CMK (cell line): ENCODE measurements around the gene RAPGEF6.

Experiments
- DNase-seq: peaks from one replicate; pipeline ENCODE4 v3.0.0-alpha.2; 2010; ENCODE audit warnings: low read depth

The RAPGEF6 gene

GRCh38 chr5:131541071-131541470 lies 94.0 kb downstream of the RAPGEF6 start:
- no peak for DNase-seq

- no peak for DNase-seq
Measured at GRCh38 chr5:131539251-131539650, 95.8 kb downstream of the RAPGEF6 start.

- no peak for DNase-seq
Measured at GRCh38 chr5:131538177-131538593, 96.8 kb downstream of the RAPGEF6 start.

GRCh38 chr5:131536850-131537448 lies 98.1 kb downstream of the RAPGEF6 start:
- no peak for DNase-seq

GRCh38 chr5:131536211-131536826 lies 98.7 kb downstream of the RAPGEF6 start:
- no peak for DNase-seq

- DNase-seq, result no peak
Measured at GRCh38 chr5:131534974-131535373, 100.1 kb downstream of the RAPGEF6 start.

- no peak for DNase-seq
Measured at GRCh38 chr5:131533836-131534235, 101.2 kb downstream of the RAPGEF6 start.

GRCh38 chr5:131532031-131532640 lies 102.9 kb downstream of the RAPGEF6 start:
- DNase-seq, result no peak

GRCh38 chr5:131530706-131531331 lies 104.2 kb downstream of the RAPGEF6 start:
- no peak for DNase-seq

GRCh38 chr5:131528682-131529081 lies 106.3 kb downstream of the RAPGEF6 start:
- DNase-seq, result no peak

GRCh38 chr5:131525805-131526204 lies 109.2 kb downstream of the RAPGEF6 start:
- no peak for DNase-seq

GRCh38 chr5:131524431-131524830 lies 110.6 kb downstream of the RAPGEF6 start:
- DNase-seq, result no peak

- DNase-seq, result no peak
Measured at GRCh38 chr5:131523500-131524185, 111.4 kb downstream of the RAPGEF6 start.

- DNase-seq, result no peak
Measured at GRCh38 chr5:131521252-131521651, 113.8 kb downstream of the RAPGEF6 start.

- DNase-seq, result no peak
Measured at GRCh38 chr5:131515348-131515747, 119.7 kb downstream of the RAPGEF6 start.

- DNase-seq, result no peak
Measured at GRCh38 chr5:131514316-131515283, 120.4 kb downstream of the RAPGEF6 start.

GRCh38 chr5:131513780-131514179 lies 121.2 kb downstream of the RAPGEF6 start:
- no peak for DNase-seq

GRCh38 chr5:131511934-131512333 lies 123.1 kb downstream of the RAPGEF6 start:
- DNase-seq, result no peak

GRCh38 chr5:131509801-131510200 lies 125.2 kb downstream of the RAPGEF6 start:
- DNase-seq, result no peak

- DNase-seq, result no peak
Measured at GRCh38 chr5:131505237-131505908, 129.7 kb downstream of the RAPGEF6 start.

GRCh38 chr5:131496400-131496713 lies 138.7 kb downstream of the RAPGEF6 start:
- no peak for DNase-seq
